GM18861 (cell line): ENCODE measurements around the gene POLR2J.
"Not testable (repeated sequence)": the region's sequence is repeated elsewhere in the genome, so short reads cannot be mapped to it uniquely, and the experiment has no call there.

Experiments used
- ATAC-seq: cut with Tn5 transposase; IDR thresholded peaks from one replicate; pipeline ENCODE4 v1.9.1; 2021; ENCODE audit not compliant: unreplicated experiment

Gene POLR2J

GRCh38 chr7:102467581-102468477, 10.9 kb downstream of the POLR2J start:
- no peak for ATAC-seq

DNA sequence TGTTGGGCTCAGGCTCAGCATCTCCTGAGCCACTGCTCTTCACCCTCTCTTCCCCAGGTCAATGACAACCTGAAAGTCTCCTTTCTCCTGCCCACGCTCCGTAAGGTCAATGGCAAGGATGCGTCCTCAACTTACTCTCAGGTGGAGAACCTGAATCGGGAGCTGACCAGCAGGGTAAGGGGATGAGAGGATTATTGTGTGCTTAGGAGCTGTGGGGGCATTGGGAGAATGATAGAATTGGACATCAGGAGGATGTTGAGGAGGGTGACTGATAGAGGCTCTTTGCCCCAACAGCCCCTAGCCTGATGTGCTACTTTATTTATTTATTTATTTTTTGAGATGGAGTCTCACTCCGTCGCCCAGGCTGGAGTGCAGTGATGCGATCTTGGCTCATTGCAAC, 12.6 kb downstream of the POLR2J start:
- no peak for ATAC-seq

DNA sequence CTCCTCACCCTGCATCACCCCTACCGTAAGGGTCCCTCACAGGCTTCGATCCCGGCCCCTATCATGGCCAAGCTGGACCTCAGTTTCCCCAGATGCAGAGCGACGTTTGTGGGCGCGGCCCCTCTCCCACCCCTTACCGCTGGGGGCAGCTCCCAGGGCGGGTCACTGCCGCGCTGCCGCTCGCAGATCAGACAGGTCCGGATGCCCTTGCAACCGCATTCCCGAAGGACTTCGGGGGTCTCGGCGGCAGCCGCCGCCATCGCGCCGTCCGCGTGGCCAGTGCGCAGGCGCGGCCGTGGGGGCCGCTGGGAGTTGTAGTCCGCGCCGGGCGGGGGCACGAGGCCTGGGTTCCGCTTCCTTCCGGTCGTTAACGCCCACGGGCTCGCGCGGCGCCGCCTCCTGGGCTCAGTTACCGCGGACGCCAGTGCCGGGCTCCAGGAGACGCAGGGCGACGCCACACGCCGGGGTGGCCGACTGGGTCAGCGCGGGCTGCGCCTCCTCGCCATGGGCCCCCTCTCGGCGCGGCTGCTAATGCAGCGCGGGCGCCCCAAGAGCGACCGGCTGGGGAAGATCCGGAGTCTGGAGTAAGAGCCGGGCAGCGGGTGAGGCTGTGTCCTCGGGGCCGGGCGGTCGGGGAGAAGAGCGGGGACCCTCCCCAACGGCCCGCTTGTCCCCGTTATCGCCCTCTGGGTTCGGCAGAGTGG, 14.0 kb downstream of the POLR2J start, which contains the start of the genes ALKBH4 and LRWD1:
TSS of gene ALKBH4 (minus strand) at position 287 of the 704 bp plus-strand sequence. CDS start at position 260, 27 bp downstream.
TSS of gene LRWD1 (plus strand) at position 408 of the 704 bp plus-strand sequence. CDS start at position 505, 97 bp downstream.
- ATAC-seq = peak; percentile 90

- no peak for ATAC-seq
Observed at GRCh38 chr7:102463841-102464576, 14.7 kb downstream of the POLR2J start.

DNA sequence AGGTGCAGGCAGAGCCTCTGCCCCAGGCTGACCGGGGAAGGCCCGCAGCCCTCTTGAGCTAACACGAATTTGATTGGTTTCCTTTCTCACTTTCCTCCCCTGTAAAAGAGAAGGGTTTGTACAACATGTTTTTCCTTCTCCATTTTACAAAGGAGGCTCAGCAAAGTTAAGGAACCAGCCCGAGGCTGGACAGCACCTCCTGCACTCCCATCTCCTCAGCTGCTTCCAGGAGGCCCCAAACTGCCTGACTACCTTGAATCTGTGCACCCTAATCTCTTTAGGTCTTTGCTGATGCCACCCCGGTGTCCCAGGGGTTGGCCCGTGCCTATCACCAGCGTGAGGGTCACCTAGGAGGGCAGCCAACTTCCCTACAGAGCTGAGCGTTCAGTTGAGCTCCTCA, 18.3 kb downstream of the POLR2J start:
- no peak for ATAC-seq

GRCh38 chr7:102459221-102459844, 19.4 kb downstream of the POLR2J start:
- ATAC-seq = no peak

DNA sequence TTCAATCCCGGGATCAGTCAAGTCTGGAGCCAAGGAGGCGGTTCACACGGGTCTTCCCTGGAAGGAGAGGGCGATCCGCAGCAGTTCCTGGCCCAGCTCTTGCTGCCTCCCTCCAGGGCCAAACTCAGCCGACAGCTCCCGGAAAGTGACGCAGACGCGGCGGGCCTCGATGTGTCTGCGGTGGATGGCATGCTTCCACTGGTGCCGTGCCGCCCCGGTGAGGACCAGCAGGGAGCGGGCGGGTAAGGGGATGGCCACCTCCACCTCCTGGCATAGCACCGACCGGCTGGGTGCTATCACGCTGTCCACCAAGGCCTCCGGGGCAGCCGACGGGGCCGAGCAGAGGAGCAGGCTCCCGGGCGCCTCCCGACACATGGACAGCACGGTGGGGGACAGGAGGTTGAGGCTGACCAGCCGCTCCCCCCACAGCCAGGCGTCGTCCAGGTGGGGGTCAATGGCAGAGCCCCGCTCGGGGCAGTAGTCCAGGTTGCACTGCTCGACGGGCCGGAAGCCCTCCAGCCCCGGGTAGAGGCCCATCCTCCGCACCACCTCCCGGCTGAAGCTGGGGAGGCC, 21.3 kb downstream of the POLR2J start:
- no peak for ATAC-seq

- ATAC-seq = no peak
Observed at GRCh38 chr7:102456327-102456726, 22.4 kb downstream of the POLR2J start.

DNA sequence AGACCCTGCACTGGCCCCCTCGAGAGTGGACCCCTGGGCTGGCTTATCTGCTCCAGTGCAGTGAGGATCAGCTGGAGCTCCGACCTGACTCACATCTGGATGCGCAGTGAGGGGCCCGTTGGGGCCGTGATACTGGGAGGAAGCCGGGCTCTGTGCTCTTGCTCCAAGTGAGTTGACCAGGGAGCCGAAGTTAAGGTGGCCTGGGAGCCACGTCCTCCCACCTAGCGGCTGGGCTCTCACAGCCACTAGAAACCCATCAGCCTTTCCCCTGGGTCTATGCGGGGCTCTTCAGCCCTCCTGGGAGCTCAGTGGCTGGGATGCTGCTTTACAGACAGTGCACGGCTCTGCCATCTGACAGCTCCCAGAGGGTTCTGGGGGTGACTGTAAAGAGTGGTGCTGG, 23.1 kb downstream of the POLR2J start:
- ATAC-seq = no peak

DNA sequence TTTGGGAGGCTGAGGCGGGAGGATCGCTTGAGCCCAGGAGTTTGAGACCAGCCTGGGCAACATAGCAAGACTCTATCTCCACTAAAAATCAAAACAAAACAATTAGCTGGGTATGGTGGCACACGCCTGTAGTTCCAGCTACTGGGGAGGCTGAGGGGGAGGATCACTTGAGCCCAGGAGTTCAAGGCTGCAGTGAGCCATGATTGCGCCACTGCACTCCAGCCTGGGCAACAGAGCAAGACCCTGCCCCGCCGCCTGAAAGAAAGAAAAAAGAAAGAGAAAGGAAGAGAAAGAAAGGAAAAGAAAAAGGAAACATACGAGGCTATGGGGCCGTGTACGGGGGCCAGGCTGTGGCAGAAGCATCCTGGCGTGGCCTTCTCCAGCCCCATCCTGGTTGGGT, 23.8 kb downstream of the POLR2J start:
- ATAC-seq = not testable (repeated sequence)

- ATAC-seq = no peak
Observed at GRCh38 chr7:102454468-102454867, 24.3 kb downstream of the POLR2J start.

DNA sequence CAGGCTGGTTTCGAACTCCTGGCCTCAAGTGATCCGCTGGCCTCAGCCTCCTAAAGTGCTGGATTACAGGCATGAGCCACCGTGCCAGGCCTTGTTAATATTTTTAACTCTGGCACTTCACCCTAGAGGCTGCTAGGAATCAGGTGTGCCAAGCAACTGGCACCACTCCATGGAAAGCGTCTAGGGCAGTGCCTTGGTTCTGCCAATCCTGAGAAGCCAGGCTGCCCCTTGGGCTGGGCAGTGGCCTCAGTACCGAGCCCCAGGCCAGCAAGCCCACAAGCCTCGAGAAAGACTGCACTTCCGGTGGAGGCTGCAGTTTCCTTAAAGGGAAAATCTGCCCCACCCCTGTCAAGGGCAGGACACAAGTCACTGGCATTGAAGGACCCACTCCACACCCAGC, 25.4 kb downstream of the POLR2J start:
- ATAC-seq = no peak

GRCh38 chr7:102452451-102452850, 26.3 kb downstream of the POLR2J start:
- ATAC-seq = no peak

- no peak for ATAC-seq
Observed at GRCh38 chr7:102451371-102452054, 27.2 kb downstream of the POLR2J start.

DNA sequence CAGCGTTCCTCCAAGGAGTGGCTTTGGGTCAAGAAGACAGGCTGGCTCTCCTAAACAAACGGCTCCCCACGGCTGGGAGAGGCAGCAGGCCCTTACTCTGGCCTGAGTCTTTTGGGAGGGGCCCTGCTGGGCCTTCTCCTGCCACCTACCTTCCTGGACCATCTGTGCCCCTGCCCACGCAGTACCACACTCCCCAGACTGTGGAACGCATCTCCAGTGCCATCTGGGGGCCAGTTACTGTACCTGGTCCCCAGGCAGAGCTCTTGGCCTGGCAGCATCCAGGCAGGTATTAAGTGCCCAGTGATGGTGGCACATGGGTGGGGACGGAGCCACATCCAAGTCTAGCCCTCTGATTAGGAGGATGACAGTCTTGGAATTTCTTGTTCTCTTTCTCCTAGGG, 28.5 kb downstream of the POLR2J start:
- ATAC-seq = no peak

DNA sequence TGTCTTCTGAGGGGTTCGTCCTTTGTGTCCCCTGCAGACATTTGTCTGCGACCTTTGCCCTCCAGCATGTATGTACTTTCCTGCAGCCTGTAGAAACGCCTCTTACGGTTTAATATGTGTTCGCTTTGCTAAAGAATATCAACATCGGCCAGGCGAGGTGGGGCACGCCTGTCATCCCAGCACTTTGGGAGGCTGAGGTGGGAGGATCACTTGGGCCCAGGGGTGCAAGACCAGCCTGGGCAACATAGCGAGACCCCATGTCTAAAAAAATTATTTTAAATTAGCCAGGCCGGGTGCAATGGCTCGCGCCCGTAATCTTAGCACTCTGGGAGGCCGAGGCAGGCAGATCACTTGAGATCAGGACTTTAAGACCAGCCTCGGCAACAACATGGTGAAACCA, 29.6 kb downstream of the POLR2J start:
- ATAC-seq = no peak

- ATAC-seq = no peak
Observed at GRCh38 chr7:102447311-102447710, 31.4 kb downstream of the POLR2J start.

- no peak for ATAC-seq
Observed at GRCh38 chr7:102446387-102447156, 32.1 kb downstream of the POLR2J start.

GRCh38 chr7:102445674-102446071, 33.0 kb downstream of the POLR2J start:
- no peak for ATAC-seq
